NCI-H526 treated with DMSO at 0.1 percent for 48 hours (cell line): Measurements from ENCODE around the gene IFT80.
A peak's percentile ranks its signal among the peaks of the same experiment; 100 is the strongest.

Source experiments
- DNase-seq: peaks from one replicate; lab custom pipeline; 2025; lab: John Stamatoyannopoulos, UW

IFT80 gene

GRCh38 chr3:160399125-160400029 is at the start of gene IFT80, which contains the start of gene SMC4:
TSS of gene IFT80 (minus strand) at chr3:160399225. CDS start at chr3:160384600, 14,625 bp downstream.
TSS of gene SMC4 (plus strand) at chr3:160399650. CDS start at chr3:160400827, 1,177 bp downstream.
- peak; percentile 95 for DNase-seq

- no peak for DNase-seq
These were observed 48.5 kb upstream of the IFT80 start for GRCh38 chr3:160447544-160447943.

GRCh38 chr3:160446522-160447056 is 47.6 kb upstream of the IFT80 start:
- DNase-seq: no peak

- no peak for DNase-seq
These were observed 46.8 kb upstream of the IFT80 start for GRCh38 chr3:160445854-160446253.

- DNase-seq: no peak
These were observed 45.4 kb upstream of the IFT80 start for GRCh38 chr3:160444411-160444810.

- DNase-seq: no peak
These were observed 41.7 kb upstream of the IFT80 start for GRCh38 chr3:160440687-160441086.

- no peak for DNase-seq
These were observed 38.0 kb upstream of the IFT80 start for GRCh38 chr3:160437083-160437455.

- no peak for DNase-seq
These were observed 36.7 kb upstream of the IFT80 start for GRCh38 chr3:160435747-160436146.

GRCh38 chr3:160435095-160435494 is 36.1 kb upstream of the IFT80 start:
- no peak for DNase-seq

GRCh38 chr3:160434071-160434470 is 35.0 kb upstream of the IFT80 start:
- no peak for DNase-seq

- DNase-seq: no peak
These were observed 28.9 kb upstream of the IFT80 start for GRCh38 chr3:160427832-160428424.

GRCh38 chr3:160417311-160417710 is 18.3 kb upstream of the IFT80 start:
- no peak for DNase-seq

GRCh38 chr3:160413613-160414248 is 14.7 kb upstream of the IFT80 start:
- DNase-seq: peak; percentile 61

- no peak for DNase-seq
These were observed 13.5 kb upstream of the IFT80 start for GRCh38 chr3:160412477-160412876.

GRCh38 chr3:160409812-160410610 is 11.0 kb upstream of the IFT80 start:
- no peak for DNase-seq

GRCh38 chr3:160403796-160404470 is 4.9 kb upstream of the IFT80 start:
- DNase-seq: no peak

GRCh38 chr3:160403028-160403545 is 4.1 kb upstream of the IFT80 start:
- DNase-seq: no peak

GRCh38 chr3:160402221-160403027 is 3.4 kb upstream of the IFT80 start:
- DNase-seq: no peak

- DNase-seq: peak; percentile 30
These were observed 2.5 kb upstream of the IFT80 start for GRCh38 chr3:160401291-160402095.
